Stomach smooth muscle (tissue), 2 donors: ENCODE measurements around the gene CACFD1.

ENCODE experiments used
- H3K27ac ChIP-seq: one replicate; pipeline ENCODE4 v1.7.0; 2013; ENCODE audit warnings: mild to moderate bottlenecking, low read length, inconsistent platforms
- H3K27me3 ChIP-seq, 2 donors: one replicate each; pipeline ENCODE4 v1.7.0; 2013; ENCODE audit warnings: low read length in 2 of 2; ENCODE audit not compliant: insufficient read depth in 2 of 2, control insufficient read depth in 1 of 2
- H3K36me3 ChIP-seq, 2 donors: one replicate each; pipeline ENCODE4 v1.7.0; 2013; ENCODE audit warnings: low read length in 2 of 2; ENCODE audit not compliant: control insufficient read depth in 2 of 2, insufficient read depth in 2 of 2
- H3K4me1 ChIP-seq: one replicate; pipeline ENCODE4 v1.7.0; 2013; ENCODE audit warnings: low read length; ENCODE audit not compliant: control insufficient read depth, insufficient read depth
- H3K4me3 ChIP-seq, 2 donors: one replicate each; pipeline ENCODE4 v1.7.0; 2013; ENCODE audit warnings: low read length in 2 of 2
- H3K9ac ChIP-seq, 2 donors: one replicate each; pipeline ENCODE4 v1.7.0; 2013; ENCODE audit warnings: low read length in 2 of 2, mild to moderate bottlenecking in 1 of 2
- H3K9me3 ChIP-seq, 2 donors: one replicate each; pipeline ENCODE4 v1.7.0; 2013; ENCODE audit warnings: low read length in 2 of 2; ENCODE audit not compliant: control insufficient read depth in 2 of 2
- donor health status: healthy.
- donor health status: Pancreatic carcinoma.

Gene CACFD1

DNA sequence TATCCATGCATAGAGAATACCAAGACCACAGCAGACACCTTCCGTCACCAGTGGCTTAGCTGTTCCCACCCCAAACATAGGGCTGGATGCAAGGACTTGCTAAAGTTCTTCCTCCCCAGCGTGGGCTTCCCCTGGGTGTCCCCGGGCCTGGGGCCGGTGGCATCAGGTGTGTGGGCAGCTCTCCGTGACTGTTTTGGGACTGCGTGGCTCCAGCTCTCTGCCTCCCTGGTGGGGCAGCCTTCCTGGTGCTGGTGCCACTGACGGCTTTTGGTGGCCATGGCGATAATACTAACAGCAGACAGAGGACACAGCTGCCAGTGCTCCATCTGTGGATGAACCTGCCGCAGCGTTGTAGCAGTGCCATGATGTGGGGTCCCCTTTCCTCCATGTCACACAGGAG is 4.9 kb downstream of the CACFD1 start:
- Histone ChIP-seq H3K4me1 (peaks cover 14% of the 10 kb centered on the region), H3K36me3 (peaks cover 2 to 5% of the 10 kb centered on the region in 2 donors), H3K9me3 (no peaks in the 10 kb centered on the region), H3K4me3 (no peak overlapping the region), H3K27me3 (no peaks in the 10 kb centered on the region), H3K9ac (no peak overlapping the region), H3K27ac (no peak overlapping the region)

DNA sequence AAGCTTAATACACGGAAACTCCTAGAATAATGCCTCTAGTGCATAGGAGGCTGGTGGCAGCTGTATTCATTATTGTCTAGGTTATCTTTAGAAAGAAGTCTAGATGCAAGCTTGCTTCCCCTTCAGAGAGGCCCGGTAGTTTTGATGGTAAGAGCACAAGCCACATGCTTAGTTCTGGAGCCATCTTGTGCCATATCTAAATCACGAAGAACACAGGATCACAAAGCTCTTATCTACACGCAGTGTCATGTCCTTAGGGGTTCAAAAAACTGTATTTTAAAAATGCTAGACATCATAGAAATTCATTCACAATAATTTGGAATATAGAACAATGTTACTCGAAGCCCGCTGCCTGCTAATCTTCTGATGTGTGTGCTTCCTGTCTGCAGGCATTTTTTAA is 6.2 kb downstream of the CACFD1 start:
- Histone ChIP-seq H3K9me3 (no peaks in the 10 kb centered on the region), H3K27ac (no peak overlapping the region), H3K36me3 (peaks cover 2 to 5% of the 10 kb centered on the region in 2 donors), H3K4me1 (peaks cover 9% of the 10 kb centered on the region), H3K4me3 (no peak overlapping the region), H3K27me3 (no peaks in the 10 kb centered on the region), H3K9ac (no peak overlapping the region)

DNA sequence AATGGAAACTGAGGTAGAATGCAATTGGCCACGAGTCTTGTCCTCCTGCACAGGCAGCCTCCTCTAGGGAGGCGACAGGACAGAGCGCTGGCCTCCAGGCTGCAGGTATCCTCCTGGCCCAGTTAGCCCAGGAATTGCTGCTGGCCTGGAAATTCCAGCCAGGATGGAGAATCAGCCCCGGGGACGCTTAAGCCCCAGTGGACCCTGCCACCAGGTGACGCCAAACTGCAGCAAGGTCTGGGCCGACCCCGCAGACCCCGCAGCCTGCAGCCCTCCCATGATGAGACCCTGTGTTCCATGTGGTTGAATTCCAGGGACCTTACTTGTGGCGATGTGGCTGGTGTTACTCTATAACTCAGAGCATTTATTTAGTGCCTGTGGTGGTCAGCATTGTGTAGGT is 7.3 kb downstream of the CACFD1 start:
- no peak overlapping the region for H3K27ac ChIP-seq
- H3K4me3 ChIP-seq, result no peak overlapping the region
- no peaks in the 10 kb centered on the region for H3K9me3 ChIP-seq
- no peak overlapping the region for H3K9ac ChIP-seq
- no peaks in the 10 kb centered on the region for H3K27me3 ChIP-seq
- H3K36me3 ChIP-seq, result peaks cover 2 to 5% of the 10 kb centered on the region in 2 donors
- H3K4me1 ChIP-seq, result peaks cover under 1% of the 10 kb centered on the region

DNA sequence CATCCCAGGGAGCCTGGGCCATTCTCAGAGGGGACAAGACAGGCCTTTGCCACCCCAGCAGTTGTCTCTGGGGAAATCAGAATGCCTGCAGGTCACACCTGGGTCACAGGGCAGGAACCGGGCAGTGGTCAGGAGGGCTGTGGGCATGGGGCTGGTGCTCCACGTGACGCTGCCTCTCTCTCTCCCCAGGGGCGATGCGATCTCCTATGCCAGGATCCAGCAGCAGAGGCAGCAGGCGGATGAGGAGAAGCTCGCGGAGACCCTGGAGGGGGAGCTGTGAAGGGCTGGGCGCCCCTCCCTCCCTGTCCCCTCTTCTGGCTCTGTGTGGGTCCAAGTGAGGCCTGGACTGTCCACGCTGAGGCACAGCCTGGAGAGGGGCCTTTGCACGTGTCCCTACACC is 8.6 kb downstream of the CACFD1 start:
- no peaks in the 10 kb centered on the region for H3K27me3 ChIP-seq
- no peak overlapping the region for H3K9ac ChIP-seq
- no peaks in the 10 kb centered on the region for H3K4me1 ChIP-seq
- H3K36me3 ChIP-seq, result peaks cover 2 to 5% of the 10 kb centered on the region in 2 donors
- H3K4me3 ChIP-seq, result no peak overlapping the region
- H3K27ac ChIP-seq, result no peak overlapping the region
- H3K9me3 ChIP-seq, result no peaks in the 10 kb centered on the region

DNA sequence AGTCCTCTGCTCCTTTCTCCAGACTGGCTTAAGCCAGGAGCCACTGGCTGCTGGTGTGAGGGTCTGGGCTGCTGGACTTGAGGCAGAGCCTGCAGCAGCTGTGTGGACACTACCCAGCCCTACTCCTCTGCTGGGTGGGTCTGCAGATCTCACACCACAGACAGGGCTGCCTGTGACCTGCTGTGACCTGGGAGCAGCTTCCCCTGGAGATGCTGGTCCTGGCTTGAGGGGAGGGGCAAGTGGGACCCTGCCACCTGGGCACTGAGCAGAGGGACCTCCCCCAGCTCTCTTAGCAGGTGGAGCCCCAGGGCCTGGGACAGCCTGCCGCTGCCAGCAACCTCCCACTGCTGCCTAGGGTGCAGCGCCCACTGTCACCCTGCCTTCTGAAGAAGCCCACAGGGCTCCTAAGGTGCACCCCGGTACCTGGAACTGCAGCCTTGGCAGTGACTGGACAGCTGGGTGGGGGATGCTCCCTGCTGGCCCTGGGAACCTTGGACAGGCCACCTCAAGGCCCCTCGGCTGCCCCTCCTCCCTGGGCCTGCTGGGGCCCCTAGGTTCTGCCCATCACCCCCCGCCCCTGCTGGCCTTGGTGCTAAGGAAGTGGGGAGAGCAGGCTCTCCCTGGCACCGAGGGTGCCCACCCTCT is 9.1 kb downstream of the CACFD1 start:
- Histone ChIP-seq H3K27me3 (no peaks in the 10 kb centered on the region), H3K4me1 (no peaks in the 10 kb centered on the region), H3K27ac (no peak overlapping the region), H3K9ac (no peak overlapping the region), H3K4me3 (no peak overlapping the region), H3K36me3 (peaks cover 2 to 5% of the 10 kb centered on the region in 2 donors), H3K9me3 (no peaks in the 10 kb centered on the region)

DNA sequence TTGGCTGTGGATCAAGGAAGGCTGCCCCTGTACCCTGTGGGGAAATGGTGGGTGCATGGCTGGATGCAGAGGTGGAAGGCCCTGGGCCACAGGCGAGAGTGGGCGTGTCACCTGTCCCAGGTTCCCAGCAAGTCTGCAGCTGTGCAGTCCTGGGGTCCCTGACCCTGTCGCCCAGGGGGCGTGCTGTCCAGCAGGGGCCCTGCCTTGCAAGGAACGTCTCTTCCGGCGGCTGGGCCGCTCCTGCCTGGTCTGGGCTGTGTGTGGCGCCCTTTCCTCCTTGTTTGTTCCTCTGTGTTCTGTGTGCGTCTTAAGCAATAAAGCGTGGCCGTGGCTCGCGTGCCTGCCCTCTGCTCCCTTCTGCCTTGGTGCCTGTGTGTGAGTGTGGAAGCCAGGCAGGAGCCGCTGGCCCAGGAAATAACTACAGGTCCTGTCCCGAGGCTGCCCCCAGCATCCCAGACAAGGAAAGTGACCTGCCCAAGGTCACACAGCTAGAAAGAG is 10.7 kb downstream of the CACFD1 start:
- H3K9ac ChIP-seq, result no peak overlapping the region
- H3K4me1 ChIP-seq, result no peaks in the 10 kb centered on the region
- H3K36me3 ChIP-seq, result peaks cover 0 to 4% of the 10 kb centered on the region in 2 donors
- no peaks in the 10 kb centered on the region for H3K9me3 ChIP-seq
- no peak overlapping the region for H3K4me3 ChIP-seq
- H3K27ac ChIP-seq, result no peak overlapping the region
- H3K27me3 ChIP-seq, result no peaks in the 10 kb centered on the region

DNA sequence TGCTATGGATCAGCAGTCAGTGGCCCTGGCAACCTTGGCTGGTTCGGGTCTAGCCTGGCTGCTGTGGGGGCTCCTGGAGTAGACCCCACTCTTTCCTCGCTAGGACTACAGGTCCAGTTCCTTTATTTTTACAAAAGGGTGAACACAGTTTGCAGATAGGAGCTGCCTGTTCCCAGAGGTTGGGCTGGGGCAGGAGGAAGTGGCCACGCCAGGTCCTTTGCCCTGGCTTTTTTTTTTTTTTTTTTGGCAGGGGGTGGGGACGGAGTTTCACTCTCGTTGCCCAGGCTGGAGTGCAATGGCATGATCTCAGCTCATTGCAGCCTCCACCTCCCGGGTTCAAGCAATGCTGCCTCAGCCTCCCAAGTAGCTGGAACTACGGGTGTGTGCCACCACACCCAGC is 11.2 kb downstream of the CACFD1 start:
- Histone ChIP-seq H3K9ac (no peak overlapping the region), H3K4me1 (no peaks in the 10 kb centered on the region), H3K27me3 (no peaks in the 10 kb centered on the region), H3K4me3 (no peak overlapping the region), H3K36me3 (peaks cover 2 to 3% of the 10 kb centered on the region in 2 donors), H3K27ac (no peak overlapping the region), H3K9me3 (no peaks in the 10 kb centered on the region)

DNA sequence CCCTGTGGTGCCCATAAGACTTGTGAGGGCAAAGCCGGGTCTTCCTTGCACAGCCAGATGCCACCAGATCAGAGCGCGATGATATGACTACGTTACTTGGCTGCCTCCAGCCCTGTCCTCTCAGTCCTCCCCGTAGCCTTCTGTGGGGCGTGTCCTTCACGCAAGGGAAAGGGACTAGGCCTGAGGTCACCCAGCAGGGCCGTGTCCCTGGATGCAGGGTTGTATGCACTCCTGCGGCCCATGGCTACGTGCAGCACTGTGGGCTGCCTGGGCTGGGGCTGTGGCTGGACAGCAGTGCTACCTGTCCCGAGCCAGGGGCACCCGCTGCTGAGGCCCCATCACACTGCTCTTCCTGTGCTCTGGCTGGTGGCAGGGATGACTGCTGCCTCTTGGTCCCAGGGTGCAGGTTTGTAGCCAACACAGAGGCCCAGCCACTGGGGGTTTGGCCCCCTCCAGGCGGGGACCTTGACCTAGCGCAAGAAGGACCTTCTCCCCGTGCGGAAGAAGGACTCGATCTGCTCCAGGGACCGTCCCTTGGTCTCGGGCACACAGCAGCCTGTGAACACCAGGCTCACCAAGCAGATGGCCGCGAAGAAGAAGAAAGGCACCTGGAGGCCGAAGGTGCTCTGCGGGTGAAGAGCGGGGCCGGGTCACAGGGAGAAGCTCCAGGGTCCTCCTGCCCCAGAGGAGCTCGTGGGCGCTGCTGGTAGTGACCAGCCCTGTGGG is 11.9 kb downstream of the CACFD1 start:
- Histone ChIP-seq H3K9me3 (no peaks in the 10 kb centered on the region), H3K4me3 (no peak overlapping the region), H3K27ac (no peak overlapping the region), H3K27me3 (no peaks in the 10 kb centered on the region), H3K36me3 (peaks cover 2 to 3% of the 10 kb centered on the region in 2 donors), H3K9ac (no peak overlapping the region), H3K4me1 (no peaks in the 10 kb centered on the region)

DNA sequence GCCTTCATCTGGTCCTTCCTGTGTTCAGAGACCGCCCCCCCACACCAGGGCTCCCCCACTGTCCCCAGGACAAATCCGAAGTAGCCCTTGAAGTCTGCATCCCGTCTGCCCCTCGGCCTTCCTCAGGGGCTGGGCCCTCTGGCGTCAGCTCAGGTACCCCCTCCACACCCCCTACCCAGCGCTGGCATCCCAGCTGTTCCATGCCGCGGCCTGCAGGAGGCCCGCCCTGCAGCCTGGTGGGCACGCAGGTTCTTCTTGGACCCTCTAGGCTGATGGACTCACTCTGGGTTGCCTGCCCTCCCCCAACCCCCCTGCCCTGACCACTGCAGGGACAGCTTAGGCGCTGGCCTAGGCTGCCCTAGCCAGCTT is 12.5 kb downstream of the CACFD1 start:
- Histone ChIP-seq H3K9ac (no peak overlapping the region), H3K9me3 (no peaks in the 10 kb centered on the region), H3K36me3 (peaks cover 2 to 3% of the 10 kb centered on the region in 2 donors), H3K4me3 (no peak overlapping the region), H3K4me1 (no peaks in the 10 kb centered on the region), H3K27me3 (no peaks in the 10 kb centered on the region), H3K27ac (no peak overlapping the region)

DNA sequence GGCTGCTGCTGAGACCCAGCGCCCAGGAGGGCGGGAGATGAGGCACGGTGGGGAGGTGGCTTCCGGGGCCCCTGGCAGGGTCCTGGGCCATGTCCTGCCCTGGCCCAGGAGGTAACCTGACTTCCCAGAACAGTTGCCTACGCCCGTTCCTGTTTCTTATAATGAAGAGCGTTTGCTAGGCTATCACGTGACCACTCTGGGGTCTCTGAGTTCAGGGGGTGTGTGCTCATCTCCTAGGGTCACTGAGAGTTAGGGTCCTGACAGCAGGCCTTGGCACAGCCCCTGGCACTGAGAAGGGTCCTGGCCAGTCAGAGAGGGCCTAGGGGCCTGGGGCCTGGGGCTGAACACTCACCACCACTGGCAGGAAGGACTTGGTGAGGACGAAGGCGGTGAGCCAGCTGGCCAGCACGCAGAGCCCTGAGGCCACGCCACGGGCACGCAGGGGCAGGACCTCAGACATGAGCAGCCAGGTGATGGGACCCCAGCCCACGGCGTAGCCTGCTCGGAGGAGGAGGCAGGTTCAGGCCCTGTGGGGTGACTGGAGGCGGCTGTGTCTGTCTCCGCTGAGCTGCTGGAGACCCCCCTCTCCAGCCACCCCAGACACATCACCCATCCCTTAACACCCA is 13.1 kb downstream of the CACFD1 start:
- Histone ChIP-seq H3K4me3 (no peak overlapping the region), H3K9me3 (no peaks in the 10 kb centered on the region), H3K4me1 (no peaks in the 10 kb centered on the region), H3K9ac (no peak overlapping the region), H3K27ac (no peak overlapping the region), H3K27me3 (no peaks in the 10 kb centered on the region), H3K36me3 (peaks cover 2 to 3% of the 10 kb centered on the region in 2 donors)

DNA sequence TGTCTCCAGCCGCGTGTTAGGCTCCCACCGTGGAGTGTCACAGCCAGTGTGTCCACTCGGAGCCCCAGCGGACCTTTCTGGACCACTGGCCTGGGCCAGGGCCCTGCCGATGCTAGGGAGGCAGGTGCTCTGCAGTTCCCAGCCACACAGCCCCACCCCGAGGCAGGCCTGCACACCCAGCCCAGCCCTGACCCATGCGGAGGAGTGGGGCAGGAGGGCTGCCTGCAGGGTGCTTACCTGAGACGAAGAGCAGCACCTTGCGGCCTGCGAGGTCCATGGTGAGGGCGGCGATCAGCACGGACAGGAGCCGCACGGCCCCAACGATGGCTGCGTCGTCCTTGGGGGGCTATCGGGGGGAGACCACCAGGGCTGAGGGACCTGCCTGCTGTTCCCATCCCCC is 14.0 kb downstream of the CACFD1 start:
- peaks cover 2 to 3% of the 10 kb centered on the region in 2 donors for H3K36me3 ChIP-seq
- H3K4me1 ChIP-seq, result peaks cover 5% of the 10 kb centered on the region

More for the DNA sequence above, 14.0 kb downstream of the CACFD1 start:
- no peak overlapping the region for H3K9ac ChIP-seq
- no peaks in the 10 kb centered on the region for H3K9me3 ChIP-seq
- H3K27ac ChIP-seq, result no peak overlapping the region
- H3K4me3 ChIP-seq, result no peak overlapping the region
- no peaks in the 10 kb centered on the region for H3K27me3 ChIP-seq
